Measurements from ENCODE around the gene MAPKAP1. TPM values are rescaled to one million over a fixed set of nuclear protein-coding genes. Genes with fewer than 3 reads are reported as not detected.

Gene MAPKAP1
- total and polyA plus RNA-seq, 2 of the 13 experiments (the other 11 are each of a cell fraction or from before 2014, with no cell fraction given), result 45.0 to 64.3 TPM

DNA sequence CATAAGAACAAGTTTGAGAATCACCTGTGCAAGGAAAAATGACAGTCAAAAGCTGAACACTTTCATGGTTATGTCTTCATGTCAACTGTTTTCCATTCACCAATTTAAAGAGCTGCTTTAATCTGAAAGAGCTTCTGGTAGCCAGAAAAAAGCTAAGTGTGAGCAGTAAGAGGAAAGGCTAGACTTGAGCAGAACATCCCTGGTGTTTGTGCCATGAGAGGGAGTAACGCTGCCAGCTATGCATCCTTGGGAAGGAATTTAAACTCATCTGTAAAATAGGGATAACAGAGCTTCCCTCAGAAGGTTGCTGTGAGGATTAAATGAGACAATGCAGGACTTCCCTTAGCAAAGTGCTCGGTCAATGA, 193.7 kb downstream of the MAPKAP1 start:
- H3K4me1 ChIP-seq (ENCODE audit: insufficient read depth, low read length), result peaks cover 19% of the 10 kb centered on the region
- no peaks in the 10 kb centered on the region for H3K9me3 ChIP-seq (ENCODE audit: low read length)
- in situ Hi-C loops (cut with HindIII; ENCODE audit: extremely low pct_ligation_motif_present, low pct_unique_long_range_greater_than_20kb), result no loop called here
- ChIA-PET CTCF (ENCODE audit: low intra/inter-chr PET ratio, low total read pairs) (no interaction called here), POLR2A (no interaction called here)
- H3K4me3 ChIP-seq (replicated peaks in 1 of 3; ENCODE audit: insufficient read depth in 1 of 3, low read depth in 2 of 3, low read length in 3 of 3), result peak overlapping the region in 1 of 3 experiments; percentile 28; a peak in 1 of 6 replicates
- no peak for ATAC-seq
- H3K27me3 ChIP-seq (ENCODE audit: control insufficient read depth in 1 of 2, insufficient read depth in 2 of 2, low read length in 2 of 2), result no peaks in the 10 kb centered on the region
- no peaks in the 10 kb centered on the region for H4K20me1 ChIP-seq (ENCODE audit: insufficient read depth, low read length)
- TF ChIP-seq ZFP36L1 (CRISPR knock-in tag; IDR thresholded peaks at IDR 0.05), result no peak
- no peak for TF ChIP-seq SMARCE1 (IDR thresholded peaks at IDR 0.05; ENCODE audit: borderline replicate concordance)
- DNase-seq (ENCODE audit: low spot score), result no peak
- 53% methylated on average over 2 of the region's 2 CpGs for WGBS (ENCODE audit: low lambda C conversion rate)
- no TSS peak for BruUV-seq (replicated peaks)
- H2AFZ ChIP-seq (ENCODE audit: low read length), result no peak overlapping the region
- 0 out of 2 replicates have a peak overlapping the region, but pooled peaks have one; percentile 14 for H3K9ac ChIP-seq (ENCODE audit: insufficient read depth, low read depth, low read length)
- H3K27ac ChIP-seq (ENCODE audit: extremely low read length, insufficient read depth, low read length), result peak overlapping the region; percentile 50
- intact Hi-C loops (cut with micrococcal nuclease; ENCODE audit: unreplicated experiment), result no loop called here
- H3K4me2 ChIP-seq (ENCODE audit: low read depth, low read length), result peak overlapping the region; percentile 60
- H3K36me3 ChIP-seq (replicated peaks in 1 of 2; ENCODE audit: control insufficient read depth in 1 of 2, insufficient read depth in 2 of 2, low read length in 2 of 2), result no peaks in the 10 kb centered on the region; a peak in 1 of 5 replicates
- no peaks in the 10 kb centered on the region for H3K79me2 ChIP-seq (ENCODE audit: insufficient read depth, low read length)
- FAIRE-seq, result no peak

DNA sequence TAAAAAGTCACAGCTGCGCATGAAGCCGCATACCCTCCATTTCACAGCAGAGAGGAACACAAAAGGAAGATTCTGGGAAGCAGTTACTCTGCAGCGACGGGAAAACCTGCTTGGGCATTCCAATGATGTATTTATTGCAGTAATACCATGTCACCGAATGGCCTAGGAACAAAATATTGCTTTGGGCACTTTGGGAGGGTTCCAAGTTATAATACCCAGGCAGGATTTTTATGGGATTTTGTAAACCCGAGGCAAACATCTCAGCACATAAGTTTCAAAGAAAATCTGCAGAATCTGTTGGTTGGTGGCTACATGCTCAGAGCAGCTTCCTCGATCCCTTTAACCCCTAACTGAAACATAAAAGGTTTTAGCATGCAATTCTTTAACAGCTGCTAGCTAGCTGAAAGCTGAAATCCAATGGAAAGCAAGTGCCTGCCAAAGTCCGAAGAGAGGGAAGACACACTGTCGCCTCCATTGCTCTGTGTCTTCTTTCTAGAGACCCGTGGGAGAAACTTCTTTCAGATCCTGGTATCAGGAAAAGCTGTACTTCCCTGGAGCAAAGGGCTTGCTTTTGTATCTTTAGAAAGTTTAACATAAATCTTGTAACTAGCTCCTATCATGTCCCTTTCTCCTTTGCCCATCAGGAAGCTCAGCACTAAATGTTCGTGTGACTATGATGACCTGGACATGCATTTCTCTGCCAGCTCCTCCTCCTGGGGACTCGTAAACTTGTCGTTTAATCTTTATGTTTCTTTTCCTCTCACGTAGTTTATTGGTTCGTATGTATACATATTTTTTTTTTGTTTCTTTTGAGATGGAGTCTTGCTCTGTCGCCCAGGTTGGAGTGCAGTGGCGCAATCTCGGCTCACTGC, 195.0 kb downstream of the MAPKAP1 start:
- H3K4me2 ChIP-seq (ENCODE audit: low read depth, low read length), result no peak overlapping the region
- H4K20me1 ChIP-seq (ENCODE audit: insufficient read depth, low read length), result no peaks in the 10 kb centered on the region
- intact Hi-C loops (cut with micrococcal nuclease; ENCODE audit: unreplicated experiment), result no loop called here
- no peak for FAIRE-seq
- ATAC-seq, result no peak
- peaks cover 19% of the 10 kb centered on the region for H3K4me1 ChIP-seq (ENCODE audit: insufficient read depth, low read length)
- no peaks in the 10 kb centered on the region for H3K9me3 ChIP-seq (ENCODE audit: low read length)
- WGBS (ENCODE audit: low lambda C conversion rate), result 96% methylated on average over 18 of the region's 18 CpGs
- no peak overlapping the region for H3K9ac ChIP-seq (ENCODE audit: insufficient read depth, low read depth, low read length)
- TF ChIP-seq NFYC (CRISPR knock-in tag; IDR thresholded peaks at IDR 0.05), result no peak
- no peak for TF ChIP-seq ZFP36L2 (CRISPR knock-in tag; IDR thresholded peaks at IDR 0.05)
- TF ChIP-seq AKAP8 (CRISPR knock-in tag; IDR thresholded peaks at IDR 0.05), result no peak
- TF ChIP-seq ZSCAN30 (CRISPR knock-in tag; IDR thresholded peaks at IDR 0.05), result no peak
- TF ChIP-seq, protein P1, sequence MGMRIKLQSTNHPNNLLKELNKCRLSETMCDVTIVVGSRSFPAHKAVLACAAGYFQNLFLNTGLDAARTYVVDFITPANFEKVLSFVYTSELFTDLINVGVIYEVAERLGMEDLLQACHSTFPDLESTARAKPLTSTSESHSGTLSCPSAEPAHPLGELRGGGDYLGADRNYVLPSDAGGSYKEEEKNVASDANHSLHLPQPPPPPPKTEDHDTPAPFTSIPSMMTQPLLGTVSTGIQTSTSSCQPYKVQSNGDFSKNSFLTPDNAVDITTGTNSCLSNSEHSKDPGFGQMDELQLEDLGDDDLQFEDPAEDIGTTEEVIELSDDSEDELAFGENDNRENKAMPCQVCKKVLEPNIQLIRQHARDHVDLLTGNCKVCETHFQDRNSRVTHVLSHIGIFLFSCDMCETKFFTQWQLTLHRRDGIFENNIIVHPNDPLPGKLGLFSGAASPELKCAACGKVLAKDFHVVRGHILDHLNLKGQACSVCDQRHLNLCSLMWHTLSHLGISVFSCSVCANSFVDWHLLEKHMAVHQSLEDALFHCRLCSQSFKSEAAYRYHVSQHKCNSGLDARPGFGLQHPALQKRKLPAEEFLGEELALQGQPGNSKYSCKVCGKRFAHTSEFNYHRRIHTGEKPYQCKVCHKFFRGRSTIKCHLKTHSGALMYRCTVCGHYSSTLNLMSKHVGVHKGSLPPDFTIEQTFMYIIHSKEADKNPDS (CRISPR knock-in tag; IDR thresholded peaks at IDR 0.05), result no peak
- no peak overlapping the region for H3K4me3 ChIP-seq (replicated peaks in 1 of 3; ENCODE audit: insufficient read depth in 1 of 3, low read depth in 2 of 3, low read length in 3 of 3)
- H3K36me3 ChIP-seq (replicated peaks in 1 of 2; ENCODE audit: control insufficient read depth in 1 of 2, insufficient read depth in 2 of 2, low read length in 2 of 2), result no peaks in the 10 kb centered on the region; a peak in 1 of 5 replicates
- DNase-seq (ENCODE audit: low spot score), result no peak
- ChIA-PET CTCF (ENCODE audit: low intra/inter-chr PET ratio, low total read pairs) (no interaction called here), POLR2A (no interaction called here)
- H3K79me2 ChIP-seq (ENCODE audit: insufficient read depth, low read length), result no peaks in the 10 kb centered on the region
- no peak overlapping the region for H2AFZ ChIP-seq (ENCODE audit: low read length)
- BruUV-seq (replicated peaks), result no TSS peak
- in situ Hi-C loops (cut with HindIII; ENCODE audit: extremely low pct_ligation_motif_present, low pct_unique_long_range_greater_than_20kb), result no loop called here
- H3K27me3 ChIP-seq (ENCODE audit: control insufficient read depth in 1 of 2, insufficient read depth in 2 of 2, low read length in 2 of 2), result no peaks in the 10 kb centered on the region
- H3K27ac ChIP-seq (ENCODE audit: extremely low read length, insufficient read depth, low read length), result no peak overlapping the region

Data from HepG2 (cell line).